GM12873 (cell line): ENCODE results near the gene TTLL5.

Experiments
- CTCF ChIP-seq: IDR thresholded peaks from 2 replicates; pipeline ENCODE4 v1.5.1; 2012; ENCODE audit warnings: low read depth, mild to moderate bottlenecking, moderate library complexity, low read length, control low read depth; ENCODE audit not compliant: insufficient read depth; ENCODE audit errors: missing control alignments

The TTLL5 gene

GRCh38 chr14:75858362-75858761 lies 197.3 kb downstream of the TTLL5 start:
- no peak for TF ChIP-seq CTCF

GRCh38 chr14:75859746-75860145 lies 198.7 kb downstream of the TTLL5 start:
- TF ChIP-seq CTCF, result no peak

- no peak for TF ChIP-seq CTCF
Measured at GRCh38 chr14:75860561-75861160, 199.6 kb downstream of the TTLL5 start.

- TF ChIP-seq CTCF, result no peak
Measured at GRCh38 chr14:75861161-75861621, 200.1 kb downstream of the TTLL5 start.

- TF ChIP-seq CTCF, result no peak
Measured at GRCh38 chr14:75863221-75863620, 202.2 kb downstream of the TTLL5 start.

- no peak for TF ChIP-seq CTCF
Measured at GRCh38 chr14:75864352-75864751, 203.3 kb downstream of the TTLL5 start.

- no peak for TF ChIP-seq CTCF
Measured at GRCh38 chr14:75865531-75865930, 204.5 kb downstream of the TTLL5 start.
